Smooth muscle cell (in vitro differentiated cells): ENCODE results near the gene EEFSEC. TPM values are rescaled to one million over a fixed set of nuclear protein-coding genes. Genes with fewer than 3 reads are reported as not detected.

Source experiments
- DNase-seq: peaks from one replicate; lab custom pipeline; 2025; ENCODE audit not compliant: unreplicated experiment; lab: John Stamatoyannopoulos, UW
- H2AFZ ChIP-seq: fragments of 200-600 bp; sonication (generic); 2 replicates; pipeline ENCODE4 v1.6.0; 2016; ENCODE audit warnings: antibody characterized with exemption, low read depth, mild to moderate bottlenecking
- H3F3A ChIP-seq: fragments of 200-600 bp; sonication (generic); 2 replicates; pipeline ENCODE4 v1.6.0; 2017; ENCODE audit warnings: antibody characterized with exemption, low read depth
- H3K27ac ChIP-seq: fragments of 200-600 bp; sonication (generic); 2 replicates; pipeline ENCODE4 v1.5.1; 2016; ENCODE audit warnings: low read depth, mild to moderate bottlenecking
- H3K27me3 ChIP-seq: fragments of 200-600 bp; sonication (generic); 2 replicates; pipeline ENCODE4 v1.6.1; 2016; ENCODE audit warnings: low read depth, mild to moderate bottlenecking
- H3K36me3 ChIP-seq: fragments of 200-600 bp; sonication (generic); 2 replicates; pipeline ENCODE4 v1.5.1; 2016; ENCODE audit warnings: low read depth
- H3K4me1 ChIP-seq: fragments of 200-600 bp; sonication (generic); 2 replicates; pipeline ENCODE4 v1.5.1; 2016; ENCODE audit warnings: low read depth
- H3K4me2 ChIP-seq: fragments of 200-600 bp; sonication (generic); 2 replicates; pipeline ENCODE4 v1.6.0; 2016; ENCODE audit warnings: mild to moderate bottlenecking
- H3K4me3 ChIP-seq: fragments of 200-600 bp; sonication (generic); 2 replicates; pipeline ENCODE4 v1.5.1; 2016; ENCODE audit warnings: mild to moderate bottlenecking
- H3K79me2 ChIP-seq: fragments of 200-600 bp; sonication (generic); 2 replicates; pipeline ENCODE4 v1.6.0; 2016; ENCODE audit warnings: low read depth, mild to moderate bottlenecking
- H3K9ac ChIP-seq: fragments of 200-600 bp; sonication (generic); 2 replicates; pipeline ENCODE4 v1.6.0; 2016; ENCODE audit warnings: low read depth
- H3K9me3 ChIP-seq: fragments of 200-600 bp; sonication (generic); replicated peaks from 2 replicates; pipeline ENCODE4 v1.5.1; 2016; ENCODE audit warnings: low read depth
- H4K20me1 ChIP-seq: fragments of 200-600 bp; sonication (generic); 2 replicates; pipeline ENCODE4 v1.6.0; 2016; ENCODE audit warnings: low read depth
- CTCF ChIP-seq: fragments of 200-600 bp; sonication (generic); IDR thresholded peaks from 2 replicates; pipeline ENCODE4 v1.5.1; 2017; ENCODE audit warnings: borderline replicate concordance, mild to moderate bottlenecking, antibody characterized with exemption; ENCODE audit not compliant: insufficient read depth, poor library complexity, severe bottlenecking
- WGBS: methylation state at CpG from one replicate; pipeline ENCODE4 v1.1.7; 2016; ENCODE audit warnings: low lambda C conversion rate; 5-methylcytosine and 5-hydroxymethylcytosine counted together
- polyA plus RNA-seq: library from polyadenylated mRNA; unstranded; fragments of >200 nt; fragmentation: Nextera tagmentation; extraction: Ambion mirVana; gene quantifications from 2 replicates; pipeline ENCODE4 v1.2.1, GENCODE V29; 2016
- total RNA-seq: library from RNA; depleted of rRNA; stranded (reverse); fragments of >200 nt; gene quantifications from 2 replicates; pipeline ENCODE4 v1.2.3, GENCODE V29; 2014

The EEFSEC gene
- total and polyA plus RNA-seq, 2 experiments from 2014 or later, result 12.4 to 17.1 TPM

- Histone ChIP-seq H3K79me2 (no peaks in the 10 kb centered on the region), H3K36me3 (no peaks in the 10 kb centered on the region), H3K4me1 (peaks cover 13% of the 10 kb centered on the region), H3F3A (no peaks in the 10 kb centered on the region), H3K27ac (no peak overlapping the region), H3K4me3 (no peak overlapping the region), H3K4me2 (peak overlapping the region; percentile 37), H3K27me3 (no peaks in the 10 kb centered on the region), H4K20me1 (peaks cover 14% of the 10 kb centered on the region), H3K9me3 (no peaks in the 10 kb centered on the region), H2AFZ (no peak overlapping the region), H3K9ac (no peak overlapping the region)
- no peak for TF ChIP-seq CTCF
- no peak for DNase-seq
- WGBS, result 82% methylated on average over 8 of the region's 8 CpGs
Observed at GRCh38 chr3:128167646-128167972, 14.3 kb downstream of the EEFSEC start.

DNA sequence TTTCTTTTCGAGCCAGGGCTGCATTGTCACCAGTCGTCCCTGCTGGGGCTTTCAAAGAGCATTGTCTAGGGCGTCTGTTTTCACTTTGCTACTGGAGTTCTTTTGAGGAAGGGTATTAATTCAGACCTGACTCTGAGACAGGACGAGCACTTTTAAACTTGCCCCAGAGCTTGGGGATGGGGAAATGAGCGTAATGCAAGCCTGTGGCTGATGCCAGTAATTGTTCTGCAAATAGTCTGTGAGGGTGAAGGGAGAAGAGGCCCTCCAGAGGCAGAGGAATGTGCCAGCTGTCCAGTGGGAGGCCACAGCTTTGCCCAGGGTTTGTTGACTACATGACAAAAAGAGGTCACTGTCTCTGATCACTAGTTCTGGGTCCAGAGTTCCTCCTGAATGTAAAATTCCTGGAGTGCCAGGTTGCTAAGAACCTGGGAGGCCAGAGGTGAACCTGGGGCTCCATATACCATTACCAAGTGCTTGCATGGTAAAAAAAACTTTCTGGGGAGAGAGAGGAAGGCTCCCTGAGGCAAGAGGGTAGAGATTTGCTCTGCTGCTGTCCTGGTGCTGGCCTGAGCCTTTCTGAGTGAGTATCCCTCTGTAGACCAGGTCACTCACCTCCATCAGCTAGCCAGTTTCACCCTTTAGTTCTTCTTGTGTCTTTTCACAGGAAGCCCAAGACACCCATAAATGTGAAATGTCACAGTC, 14.8 kb downstream of the EEFSEC start:
- Histone ChIP-seq H2AFZ (no peak overlapping the region), H3K79me2 (no peaks in the 10 kb centered on the region), H3K27me3 (no peaks in the 10 kb centered on the region), H3K4me2 (peak overlapping the region; percentile 37), H3K9ac (no peak overlapping the region), H3K4me1 (peaks cover 13% of the 10 kb centered on the region), H3K36me3 (no peaks in the 10 kb centered on the region), H3K9me3 (no peaks in the 10 kb centered on the region), H4K20me1 (peaks cover 14% of the 10 kb centered on the region), H3F3A (no peaks in the 10 kb centered on the region), H3K4me3 (no peak overlapping the region), H3K27ac (no peak overlapping the region)
- no peak for TF ChIP-seq CTCF
- 37% methylated on average over 5 of the region's 5 CpGs for WGBS
- DNase-seq, result no peak

DNA sequence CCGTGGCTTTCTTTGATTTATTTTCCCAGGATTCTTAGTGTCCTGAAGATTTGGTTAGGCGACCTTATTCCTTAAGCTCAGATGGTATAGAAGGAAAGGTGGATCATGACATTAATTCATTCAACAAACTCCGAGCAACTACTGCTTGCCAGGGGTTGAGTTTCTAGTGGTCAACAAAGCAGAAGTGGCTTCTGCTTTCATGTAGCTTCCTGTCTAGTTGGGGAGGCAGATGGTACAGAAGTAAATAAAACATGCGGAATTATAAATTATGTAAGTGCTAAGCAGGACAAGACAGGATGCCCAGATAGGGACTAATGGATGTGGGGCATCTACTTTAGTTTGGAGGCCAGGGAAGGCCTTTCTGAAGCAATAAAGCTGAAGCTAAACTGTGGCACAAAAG, 15.6 kb downstream of the EEFSEC start:
- WGBS, result 95% methylated on average over 4 of the region's 4 CpGs
- H3K27me3 ChIP-seq, result no peaks in the 10 kb centered on the region
- H4K20me1 ChIP-seq, result peaks cover 14% of the 10 kb centered on the region
- H2AFZ ChIP-seq, result no peak overlapping the region
- H3K36me3 ChIP-seq, result no peaks in the 10 kb centered on the region
- H3K4me2 ChIP-seq, result no peak overlapping the region
- TF ChIP-seq CTCF, result no peak
- H3K9ac ChIP-seq, result no peak overlapping the region
- peaks cover 13% of the 10 kb centered on the region for H3K4me1 ChIP-seq
- no peak overlapping the region for H3K27ac ChIP-seq
- no peak overlapping the region for H3K4me3 ChIP-seq
- H3K9me3 ChIP-seq, result no peaks in the 10 kb centered on the region
- no peak for DNase-seq
- no peaks in the 10 kb centered on the region for H3F3A ChIP-seq
- H3K79me2 ChIP-seq, result no peaks in the 10 kb centered on the region
